ENCODE data around the gene RHBDD3.
A peak's percentile ranks its signal among the peaks of the same experiment; 100 is the strongest.

RHBDD3 gene

GRCh38 chr22:29306175-29306834 lies 38.5 kb upstream of the RHBDD3 start, which contains the start of gene GAS2L1:
Gene GAS2L1 (plus strand): TSS chr22:29306650. CDS start chr22:29308106, 1,456 bp downstream.
- ATAC-seq (no peak), DNase-seq (peak; percentile 70)

DNA sequence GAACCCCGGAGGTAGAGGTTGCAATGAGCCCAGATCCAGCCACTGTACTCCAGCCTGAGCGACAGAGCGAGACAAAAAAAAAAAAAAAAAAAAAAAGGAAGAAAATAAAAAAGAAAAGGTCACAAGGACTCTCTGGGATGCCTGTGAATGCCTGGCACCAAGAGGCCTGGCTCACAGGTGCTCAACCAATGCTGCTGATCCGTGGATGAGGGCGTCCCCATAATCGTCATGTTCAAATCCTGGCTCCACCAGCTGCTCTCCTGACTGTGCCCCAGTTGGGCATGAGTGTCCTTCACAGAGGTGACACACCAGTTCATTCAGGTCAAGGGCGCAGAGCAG lies 38.0 kb upstream of the RHBDD3 start:
- no peak for ATAC-seq
- DNase-seq = no peak

DNA sequence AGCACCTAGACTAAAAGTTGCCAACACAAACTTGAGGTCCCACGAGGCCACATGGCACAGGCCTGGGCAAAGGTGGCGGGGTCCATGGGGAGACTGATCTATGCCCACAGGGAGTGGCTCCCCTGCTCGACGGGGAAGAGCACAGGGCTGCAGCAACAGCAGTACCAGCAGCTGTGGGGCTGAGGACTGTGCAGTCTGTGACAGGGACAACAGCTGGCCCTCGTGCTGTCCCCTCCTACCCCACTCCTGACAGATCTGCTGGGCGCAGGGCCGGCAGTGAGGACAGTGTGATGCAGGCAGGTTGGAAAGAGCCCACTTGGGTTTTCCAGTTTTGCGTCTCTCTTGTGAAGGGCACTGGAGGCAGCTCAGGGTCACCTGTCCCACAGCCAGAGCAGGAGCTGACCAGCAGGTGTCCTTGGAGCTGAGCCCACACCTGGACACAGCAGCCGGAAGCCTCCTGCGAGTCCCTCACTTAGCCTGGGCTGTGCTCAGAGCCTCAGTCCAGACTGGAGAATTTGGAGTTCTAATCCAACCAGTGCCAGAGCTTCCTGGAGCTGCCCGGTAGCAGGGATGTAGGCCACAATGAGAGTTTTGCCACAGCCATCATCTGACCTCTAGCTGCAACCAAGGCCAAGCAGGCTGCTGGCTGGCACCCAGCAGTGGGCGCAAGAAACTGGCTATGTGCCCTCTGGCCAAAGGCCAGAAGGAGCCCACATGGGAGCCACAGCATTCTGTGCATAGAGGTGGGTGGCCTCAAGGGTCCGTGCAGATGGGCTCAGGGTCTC lies 35.1 kb upstream of the RHBDD3 start:
- no peak for DNase-seq
- ATAC-seq = no peak

- no peak for DNase-seq
- ATAC-seq = no peak
These were observed 34.6 kb upstream of the RHBDD3 start for GRCh38 chr22:29302402-29302680.

- no peak for ATAC-seq
- no peak for DNase-seq
These were observed 34.1 kb upstream of the RHBDD3 start for GRCh38 chr22:29301716-29302401.

GRCh38 chr22:29300807-29301601 lies 33.2 kb upstream of the RHBDD3 start:
- DNase-seq = no peak
- ATAC-seq = no peak

DNA sequence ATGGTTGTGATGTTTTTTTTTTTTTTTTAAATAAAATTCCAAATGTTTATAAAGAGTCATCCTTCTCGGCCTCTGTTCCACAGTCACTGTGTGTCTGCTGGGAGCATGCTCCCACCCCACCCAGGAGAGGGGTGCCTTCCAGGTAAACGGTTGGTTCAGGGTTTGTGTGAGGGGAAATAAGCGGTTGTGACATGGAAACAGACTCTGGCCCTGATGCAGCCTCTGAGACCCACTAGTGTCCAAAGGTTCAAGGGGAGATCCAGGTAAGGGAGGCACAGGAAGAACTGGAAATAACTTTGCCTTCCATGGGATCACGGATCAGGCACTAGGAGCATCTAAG lies 32.7 kb upstream of the RHBDD3 start:
- ATAC-seq = no peak
- no peak for DNase-seq

DNA sequence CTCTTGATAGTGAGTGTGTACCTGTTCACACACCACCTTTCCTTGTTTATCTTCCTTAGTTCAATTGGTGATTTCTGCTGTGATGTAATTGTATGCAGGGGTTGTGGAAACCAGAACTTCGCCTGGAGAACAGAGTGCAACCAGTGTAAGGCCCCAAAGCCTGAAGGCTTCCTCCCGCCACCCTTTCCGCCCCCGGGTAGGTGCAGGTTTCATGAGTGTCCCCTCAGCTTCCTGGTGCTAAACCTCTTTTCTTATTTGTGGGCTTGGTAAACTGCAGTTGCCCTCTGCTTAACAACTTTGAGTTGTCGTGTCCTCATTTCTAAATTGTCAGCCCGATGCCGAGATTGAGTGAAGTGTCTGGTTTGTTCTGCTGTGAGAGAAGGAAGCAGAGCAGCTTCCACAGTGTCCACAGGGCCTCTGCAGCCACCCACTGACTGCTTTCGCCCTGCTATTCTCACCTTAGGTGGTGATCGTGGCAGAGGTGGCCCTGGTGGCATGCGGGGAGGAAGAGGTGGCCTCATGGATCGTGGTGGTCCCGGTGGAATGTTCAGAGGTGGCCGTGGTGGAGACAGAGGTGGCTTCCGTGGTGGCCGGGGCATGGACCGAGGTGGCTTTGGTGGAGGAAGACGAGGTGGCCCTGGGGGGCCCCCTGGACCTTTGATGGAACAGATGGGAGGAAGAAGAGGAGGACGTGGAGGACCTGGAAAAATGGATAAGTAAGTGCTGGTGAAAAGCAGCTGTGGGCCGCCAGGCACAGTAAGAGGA lies 31.5 kb upstream of the RHBDD3 start:
- ATAC-seq = no peak

GRCh38 chr22:29298641-29299040 lies 30.9 kb upstream of the RHBDD3 start:
- DNase-seq (no peak), ATAC-seq (no peak)

More for the DNA sequence above, 31.5 kb upstream of the RHBDD3 start:
- DNase-seq = no peak

GRCh38 chr22:29292379-29292778 lies 24.6 kb upstream of the RHBDD3 start:
- no peak for DNase-seq
- ATAC-seq = no peak

DNA sequence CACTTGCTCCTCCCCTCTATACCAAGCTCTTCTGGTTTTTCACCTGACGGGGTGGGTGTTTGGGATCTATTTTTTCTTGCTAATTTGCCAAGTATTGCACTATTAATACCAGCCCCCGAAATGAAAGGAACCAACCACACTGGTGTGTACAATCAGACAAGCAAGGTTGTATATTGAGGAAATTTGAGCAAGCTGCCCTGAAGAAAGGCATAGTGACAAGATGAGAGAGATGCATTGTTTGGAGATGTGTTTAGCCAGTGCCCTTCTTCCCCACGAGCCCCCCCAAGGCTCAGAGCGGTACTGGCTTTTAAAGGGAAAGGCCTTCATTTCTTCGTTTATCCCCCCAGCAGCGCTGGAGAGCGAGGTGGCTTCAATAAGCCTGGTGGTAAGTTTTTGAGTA lies 23.4 kb upstream of the RHBDD3 start:
- ATAC-seq (no peak), DNase-seq (no peak)

DNA sequence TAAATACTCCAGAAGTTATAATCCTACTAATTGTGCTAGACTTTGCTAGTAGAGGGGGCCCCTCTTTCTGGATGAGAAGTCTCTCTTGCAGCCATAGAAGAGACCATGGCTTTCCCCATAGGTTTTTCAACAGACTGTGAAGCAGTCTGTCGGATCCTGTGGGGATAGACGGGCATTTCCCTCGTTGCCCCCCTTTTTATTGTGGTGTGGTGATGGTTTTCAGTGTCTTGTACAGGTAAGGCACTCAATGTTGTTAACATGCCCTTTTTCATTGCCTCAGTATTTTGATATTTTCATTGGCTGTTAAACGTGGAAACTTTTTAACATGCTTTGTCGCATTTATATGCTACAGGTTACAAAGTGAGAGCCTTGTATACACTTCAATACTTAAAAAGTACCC lies 22.3 kb upstream of the RHBDD3 start:
- no peak for ATAC-seq
- no peak for DNase-seq

DNA sequence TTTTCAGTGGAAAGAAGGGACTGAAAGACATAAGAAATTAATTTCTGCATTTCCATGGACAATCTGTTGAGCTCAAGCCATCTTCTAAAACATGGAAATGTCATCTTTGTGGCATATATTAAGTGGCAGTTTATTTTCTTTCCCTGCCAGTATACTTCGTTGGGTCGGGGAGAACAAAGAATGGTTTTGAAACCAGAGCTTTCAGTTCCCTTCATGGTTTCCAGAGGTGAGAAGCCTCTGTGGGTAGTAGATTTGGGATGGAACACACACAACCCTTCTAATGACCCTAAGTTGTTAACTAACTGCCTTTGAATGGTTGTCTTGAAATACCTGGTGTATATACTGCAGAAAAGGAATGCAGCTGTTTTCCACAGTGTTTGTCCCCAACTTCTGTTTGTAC lies 21.1 kb upstream of the RHBDD3 start:
- ATAC-seq = no peak
- no peak for DNase-seq

DNA sequence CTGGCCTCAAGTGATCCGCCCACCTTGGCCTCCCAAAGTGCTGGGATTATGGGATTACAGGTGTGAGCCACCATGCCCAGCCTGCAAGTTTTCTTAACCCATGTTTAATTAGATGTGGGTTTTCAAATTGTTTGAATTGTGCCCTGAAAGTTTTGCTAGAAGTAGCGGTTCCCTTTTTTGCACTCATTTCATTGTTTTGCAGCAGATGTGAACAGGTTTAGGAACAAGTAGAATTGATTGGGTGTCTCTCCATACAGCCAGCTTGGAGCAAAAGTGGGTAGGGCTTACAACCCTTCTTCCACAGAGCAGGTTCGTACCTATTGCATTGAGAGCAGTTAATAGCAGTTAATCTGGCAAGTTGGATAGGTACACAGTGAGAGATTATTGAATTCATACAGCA lies 16.4 kb upstream of the RHBDD3 start:
- DNase-seq (no peak), ATAC-seq (no peak)

GRCh38 chr22:29277927-29278326 lies 10.1 kb upstream of the RHBDD3 start:
- no peak for ATAC-seq
- no peak for DNase-seq

GRCh38 chr22:29275819-29276565 lies 8.2 kb upstream of the RHBDD3 start:
- ATAC-seq (no peak), DNase-seq (no peak)

- ATAC-seq (no peak), DNase-seq (no peak)
These were observed 7.4 kb upstream of the RHBDD3 start for GRCh38 chr22:29275167-29275566.

- no peak for ATAC-seq
These were observed 4.8 kb upstream of the RHBDD3 start for GRCh38 chr22:29272624-29273023.

DNA sequence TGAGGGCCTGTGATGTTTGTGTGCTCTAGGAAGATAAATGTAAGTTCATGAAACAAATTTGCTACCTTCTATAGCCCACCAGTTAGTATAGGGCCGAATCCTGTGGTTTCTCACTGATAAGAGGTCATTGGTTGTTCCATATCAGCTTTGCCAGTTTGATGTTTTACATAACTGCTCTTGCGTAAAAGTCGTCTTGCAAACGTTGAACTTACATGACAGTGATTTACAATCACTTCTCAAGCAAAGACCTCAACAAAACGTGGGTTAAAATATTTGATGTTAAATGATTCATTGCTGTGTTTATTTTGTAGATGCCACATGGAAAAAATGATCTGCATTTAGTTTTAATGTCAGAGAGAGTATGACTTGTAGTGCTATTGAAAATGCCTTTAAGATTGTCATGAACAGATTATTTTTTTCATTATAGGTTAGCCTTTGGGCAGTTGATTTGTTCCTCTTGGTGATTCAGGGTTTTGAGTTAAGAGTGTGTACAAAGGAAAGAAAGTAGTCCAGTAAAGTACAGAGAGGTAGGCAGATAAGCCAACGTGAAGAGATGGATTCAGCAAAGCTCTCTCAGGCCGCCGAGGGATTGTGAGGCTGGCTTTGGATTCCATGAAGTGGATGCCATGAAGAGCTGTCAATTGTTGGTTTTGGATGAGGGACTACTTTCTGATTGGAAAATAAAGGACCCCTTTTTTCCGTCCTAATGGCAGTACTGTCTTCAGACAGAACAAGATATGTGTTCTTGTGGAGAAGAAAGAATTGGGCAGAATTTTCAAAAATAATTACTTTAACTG lies 2.9 kb upstream of the RHBDD3 start:
- ATAC-seq (peak; percentile 6), DNase-seq (no peak)

More at GRCh38 chr22:29272624-29273023, 4.8 kb upstream of the RHBDD3 start:
- no peak for DNase-seq

DNA sequence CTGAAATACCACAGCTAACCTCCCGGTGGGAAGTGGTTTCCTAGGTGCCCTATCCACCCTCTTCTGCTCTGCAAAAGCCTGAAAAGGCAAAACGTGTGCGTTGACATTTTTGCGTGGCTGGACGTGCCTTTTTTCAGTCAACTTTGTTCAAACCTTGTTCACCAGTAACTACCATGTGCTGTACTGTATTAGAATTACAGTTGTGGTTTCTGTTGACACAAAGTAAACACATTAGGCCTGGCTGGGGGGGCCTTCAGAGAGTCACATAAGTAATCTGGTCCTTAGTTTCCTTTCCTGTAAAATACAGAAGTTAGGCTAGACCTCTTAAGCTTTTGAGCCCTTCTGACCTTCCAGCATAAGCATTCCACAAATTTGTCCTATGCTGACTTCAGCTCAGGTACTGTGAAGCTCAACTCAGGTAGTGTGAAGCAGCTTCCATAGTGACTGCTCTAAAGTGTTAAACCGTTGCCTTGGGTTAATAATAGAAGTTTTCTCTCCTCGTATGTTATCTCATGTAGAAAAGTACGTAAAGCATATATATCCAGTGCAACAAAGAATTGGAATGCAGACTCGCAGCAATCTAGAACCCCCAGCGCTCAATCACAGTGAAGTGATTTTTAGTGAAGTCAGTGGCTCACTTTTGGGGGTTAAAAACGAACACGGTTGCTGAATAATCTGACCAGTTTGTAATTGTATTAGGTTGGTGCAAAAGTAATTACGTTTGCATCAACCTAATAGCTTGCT lies 2.1 kb upstream of the RHBDD3 start:
- DNase-seq (peak; percentile 17), ATAC-seq (no peak)
